Keratinocyte (primary cell): ENCODE measurements around the gene UCMA. TPM values are rescaled to one million over a fixed set of nuclear protein-coding genes. Genes with fewer than 3 reads are reported as not detected.

Experiments
- DNase-seq: peaks from one replicate; pipeline ENCODE4 v3.0.0-alpha.2; 2011; ENCODE audit warnings: low read depth, missing footprints, low spot score
- FAIRE-seq: peaks from 2 replicates; lab custom pipeline; 2011; peaks lifted over from hg19 to GRCh38; lab: Jason Lieb, UNC
- H2AFZ ChIP-seq: 2 replicates; pipeline ENCODE4 v1.6.0; 2012; ENCODE audit warnings: low read length, control low read depth, inconsistent platforms; ENCODE audit not compliant: control insufficient read depth
- H3K27ac ChIP-seq: 2 replicates; pipeline ENCODE4 v1.5.1; 2011; ENCODE audit warnings: low read length; ENCODE audit not compliant: control insufficient read depth, insufficient read depth
- H3K27me3 ChIP-seq: 3 replicates; pipeline ENCODE4 v1.6.0; 2011; ENCODE audit warnings: low read length; ENCODE audit not compliant: control insufficient read depth, insufficient read depth; ENCODE audit errors: extremely low read depth
- H3K36me3 ChIP-seq, 2 experiments: 2 replicates in 1 of 2; 3 replicates in 1 of 2; pipeline ENCODE4 v1.5.1; 2011; ENCODE audit warnings: low read length in 2 of 2, mild to moderate bottlenecking in 1 of 2; ENCODE audit not compliant: control insufficient read depth in 2 of 2, insufficient read depth in 2 of 2; ENCODE audit errors: extremely low read depth in 1 of 2
- H3K4me1 ChIP-seq: 3 replicates; pipeline ENCODE4 v1.5.1; 2011; ENCODE audit warnings: low read length; ENCODE audit not compliant: control insufficient read depth, insufficient read depth; ENCODE audit errors: extremely low read depth
- H3K4me2 ChIP-seq: 3 replicates; pipeline ENCODE4 v1.6.0; 2011; ENCODE audit warnings: low read depth, low read length; ENCODE audit not compliant: control insufficient read depth, insufficient read depth; ENCODE audit errors: extremely low read depth
- H3K4me3 ChIP-seq, 3 experiments: fragments of 200-600 bp in 1 of 3; sonication (generic) in 1 of 3; 2 replicates in 2 of 3; 3 replicates in 1 of 3; pipeline ENCODE4 v1.5.1; 2011 to 2016; ENCODE audit warnings: low read length in 3 of 3, mild to moderate bottlenecking in 3 of 3, control low read depth in 2 of 3, inconsistent platforms in 1 of 3, low read depth in 1 of 3, mixed read lengths in 1 of 3, mixed run types in 1 of 3, moderate library complexity in 1 of 3; ENCODE audit not compliant: control insufficient read depth in 2 of 3, insufficient read depth in 2 of 3; ENCODE audit errors: extremely low read depth in 1 of 3
- H3K79me2 ChIP-seq: 2 replicates; pipeline ENCODE4 v1.6.0; 2012; ENCODE audit warnings: low read length; ENCODE audit not compliant: control insufficient read depth, insufficient read depth
- H3K9ac ChIP-seq: 3 replicates; pipeline ENCODE4 v1.6.0; 2011; ENCODE audit warnings: low read length; ENCODE audit not compliant: control insufficient read depth, insufficient read depth; ENCODE audit errors: extremely low read depth
- H3K9me1 ChIP-seq: 3 replicates; pipeline ENCODE4 v1.6.0; 2011; ENCODE audit warnings: low read length; ENCODE audit not compliant: control insufficient read depth, insufficient read depth; ENCODE audit errors: extremely low read depth
- H3K9me3 ChIP-seq: 2 replicates; pipeline ENCODE4 v1.5.1; 2012; ENCODE audit warnings: low read depth, low read length; ENCODE audit not compliant: control insufficient read depth
- H4K20me1 ChIP-seq: 3 replicates; pipeline ENCODE4 v1.6.0; 2011; ENCODE audit warnings: low read length; ENCODE audit not compliant: control insufficient read depth, insufficient read depth; ENCODE audit errors: extremely low read depth
- CTCF ChIP-seq, 3 experiments: IDR thresholded peaks in 1 of 3; conservative IDR thresholded peaks in 1 of 3; optimal IDR thresholded peaks in 1 of 3; 2 replicates in 2 of 3; 3 replicates in 1 of 3; pipeline versions ENCODE3 to v1.5.1; 2011; ENCODE audit warnings: low read length in 3 of 3, mild to moderate bottlenecking in 3 of 3, moderate library complexity in 2 of 3, control low read depth in 1 of 3, inconsistent platforms in 1 of 3; ENCODE audit not compliant: insufficient read depth in 2 of 3; ENCODE audit errors: extremely low read depth in 1 of 3
- EZH2 ChIP-seq: IDR thresholded peaks from one replicate; pipeline ENCODE4 v1.6.1; 2012; ENCODE audit warnings: inconsistent platforms, mild to moderate bottlenecking, low read length, moderate library complexity
- dilution Hi-C: fragments of 300-500 bp; cut with MboI; formaldehyde crosslinking; loops from one replicate; pipeline ENCODE4 v1.7.0; 2020; ENCODE audit warnings: low sequenced_read_pairs; ENCODE audit not compliant: extremely low pct_ligation_motif_present
- polyA plus RNA-seq, 5 experiments: library from polyadenylated mRNA; depleted of rRNA in 3 of 5; stranded (reverse) in 3 of 5; stranded (forward) in 1 of 5; unstranded in 1 of 5; fragments of >200 nt; gene quantifications; 1 replicate in 1 of 5; 2 replicates in 3 of 5; 3 replicates in 1 of 5; pipeline versions ENCODE4 v1.2.1 to v1.2.3, GENCODE V29; 2011 to 2012; ENCODE audit warnings: missing spikeins in 2 of 5, low read depth in 1 of 5, low replicate concordance in 1 of 5

The UCMA gene
- polyA plus RNA-seq, 1 donor (not counting 4 experiments of a cell fraction or from before 2014, with no cell fraction given): not detected

DNA sequence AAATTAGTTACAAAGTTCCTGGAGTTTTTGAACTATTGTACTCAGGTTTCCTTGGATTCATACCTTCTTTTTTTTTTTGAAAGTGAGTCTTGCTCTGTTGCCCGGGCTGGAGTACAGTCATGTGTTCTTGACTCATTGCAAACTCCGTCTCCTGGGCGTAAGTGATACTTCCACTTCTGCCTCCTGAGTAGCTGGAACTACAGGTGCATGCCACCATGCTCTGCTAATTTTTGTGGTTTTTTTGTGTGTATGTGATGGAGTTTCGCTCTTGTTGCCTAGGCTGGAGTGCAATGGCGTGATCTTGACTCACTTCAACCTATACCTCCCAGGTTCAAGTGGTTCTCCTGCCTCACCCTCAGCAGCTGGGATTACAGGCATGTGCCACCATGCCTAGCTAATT lies 50.5 kb downstream of the UCMA start:
- H3K4me3 ChIP-seq: no peak overlapping the region
- dilution Hi-C loops: no loop called here
- H3K79me2 ChIP-seq: no peaks in the 10 kb centered on the region
- H3K27ac ChIP-seq: no peak overlapping the region
- no peak overlapping the region for H3K4me2 ChIP-seq
- H3K36me3 ChIP-seq: peaks cover 0 to 29% of the 10 kb centered on the region in 2 experiments
- TF ChIP-seq EZH2: no peak
- no peak for TF ChIP-seq CTCF (optimal IDR thresholded peaks at IDR 0.05 in 1 of 3, IDR thresholded peaks at IDR 0.05 in 1 of 3, conservative IDR thresholded peaks at IDR 0.05 in 1 of 3; ENCODE audit: extremely low read depth in 1 of 3, insufficient read depth in 2 of 3, low read length in 3 of 3)
- H3K9ac ChIP-seq: no peak overlapping the region
- H2AFZ ChIP-seq: no peak overlapping the region
- H3K9me3 ChIP-seq: no peaks in the 10 kb centered on the region
- H4K20me1 ChIP-seq: no peaks in the 10 kb centered on the region
- no peaks in the 10 kb centered on the region for H3K4me1 ChIP-seq
- no peaks in the 10 kb centered on the region for H3K27me3 ChIP-seq
- H3K9me1 ChIP-seq: no peaks in the 10 kb centered on the region
- DNase-seq: no peak
- no peak for FAIRE-seq

DNA sequence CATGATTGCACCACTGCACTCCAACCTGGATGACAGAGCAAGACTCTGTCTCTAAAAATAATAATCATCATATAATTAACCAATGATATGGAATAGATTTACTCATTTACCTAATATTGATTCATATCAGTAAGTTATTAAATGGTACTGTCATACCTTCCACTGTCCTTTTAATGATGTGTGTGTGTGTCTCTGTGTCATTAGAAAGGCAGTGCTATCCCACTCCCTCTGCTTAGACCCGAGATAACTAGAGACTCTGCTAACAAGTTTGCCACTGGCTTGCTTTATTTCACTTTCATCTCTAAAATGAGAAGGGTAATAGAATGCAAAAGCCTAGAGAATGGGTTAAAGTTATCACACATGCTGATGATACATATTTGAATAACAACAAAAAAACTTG lies 51.8 kb downstream of the UCMA start:
- FAIRE-seq (no peak), DNase-seq (no peak)
- no peak overlapping the region for H3K4me2 ChIP-seq
- H4K20me1 ChIP-seq: no peaks in the 10 kb centered on the region
- TF ChIP-seq CTCF (optimal IDR thresholded peaks at IDR 0.05 in 1 of 3, IDR thresholded peaks at IDR 0.05 in 1 of 3, conservative IDR thresholded peaks at IDR 0.05 in 1 of 3; ENCODE audit: extremely low read depth in 1 of 3, insufficient read depth in 2 of 3, low read length in 3 of 3) (no peak), EZH2 (no peak)
- no peaks in the 10 kb centered on the region for H3K9me1 ChIP-seq
- peaks cover 0 to 29% of the 10 kb centered on the region in 2 experiments for H3K36me3 ChIP-seq
- no peak overlapping the region for H3K27ac ChIP-seq
- dilution Hi-C loops: no loop called here
- H3K9ac ChIP-seq: no peak overlapping the region
- no peak overlapping the region for H3K4me3 ChIP-seq
- no peaks in the 10 kb centered on the region for H3K9me3 ChIP-seq
- H3K4me1 ChIP-seq: no peaks in the 10 kb centered on the region
- no peak overlapping the region for H2AFZ ChIP-seq
- H3K27me3 ChIP-seq: no peaks in the 10 kb centered on the region
- H3K79me2 ChIP-seq: no peaks in the 10 kb centered on the region
